Measurements from ENCODE around the gene ACER2.

ACER2 gene

GRCh38 chr9:19451240-19452087 lies 42.7 kb downstream of the ACER2 start:
- no peak for TF ChIP-seq CTCF (IDR thresholded peaks at IDR 0.05)
- no peak for TF ChIP-seq ZFX (IDR thresholded peaks at IDR 0.05; ENCODE audit: borderline replicate concordance)
- no peak overlapping the region for H3K27ac ChIP-seq

GRCh38 chr9:19456426-19456825 lies 47.6 kb downstream of the ACER2 start:
- TF ChIP-seq ZFX (IDR thresholded peaks at IDR 0.05; ENCODE audit: borderline replicate concordance) (no peak), CTCF (IDR thresholded peaks at IDR 0.05) (no peak)

GRCh38 chr9:19456996-19457692 lies 48.3 kb downstream of the ACER2 start:
- peak; percentile 87 for TF ChIP-seq CTCF (IDR thresholded peaks at IDR 0.05)
- no peak for TF ChIP-seq ZFX (IDR thresholded peaks at IDR 0.05; ENCODE audit: borderline replicate concordance)
- no peak overlapping the region for H3K27ac ChIP-seq

More at GRCh38 chr9:19456426-19456825, 47.6 kb downstream of the ACER2 start:
- H3K27ac ChIP-seq = no peak overlapping the region

GRCh38 chr9:19457693-19458009 lies 48.8 kb downstream of the ACER2 start:
- TF ChIP-seq CTCF (IDR thresholded peaks at IDR 0.05) (peak; percentile 45), ZFX (IDR thresholded peaks at IDR 0.05; ENCODE audit: borderline replicate concordance) (no peak)
- no peak overlapping the region for H3K27ac ChIP-seq

GRCh38 chr9:19460243-19460642 lies 51.4 kb downstream of the ACER2 start:
- TF ChIP-seq ZFX (IDR thresholded peaks at IDR 0.05; ENCODE audit: borderline replicate concordance) (no peak), CTCF (IDR thresholded peaks at IDR 0.05) (no peak)
- H3K27ac ChIP-seq = no peak overlapping the region

- no peak for TF ChIP-seq CTCF (IDR thresholded peaks at IDR 0.05)
- no peak for TF ChIP-seq ZFX (IDR thresholded peaks at IDR 0.05; ENCODE audit: borderline replicate concordance)
- H3K27ac ChIP-seq = no peak overlapping the region
These were observed 52.3 kb downstream of the ACER2 start for GRCh38 chr9:19461135-19461534.

Data from 22Rv1 (cell line).